Fibroblast of the conjunctiva (primary cell): ENCODE data around the gene TNNI2.
"Not testable (repeated sequence)": the region's sequence is repeated elsewhere in the genome, so short reads cannot be mapped to it uniquely, and the experiment has no call there.

Experiments used
- DNase-seq: peaks from one replicate; pipeline ENCODE4 v3.0.0-alpha.2; 2010; ENCODE audit warnings: low read depth

The TNNI2 gene

DNA sequence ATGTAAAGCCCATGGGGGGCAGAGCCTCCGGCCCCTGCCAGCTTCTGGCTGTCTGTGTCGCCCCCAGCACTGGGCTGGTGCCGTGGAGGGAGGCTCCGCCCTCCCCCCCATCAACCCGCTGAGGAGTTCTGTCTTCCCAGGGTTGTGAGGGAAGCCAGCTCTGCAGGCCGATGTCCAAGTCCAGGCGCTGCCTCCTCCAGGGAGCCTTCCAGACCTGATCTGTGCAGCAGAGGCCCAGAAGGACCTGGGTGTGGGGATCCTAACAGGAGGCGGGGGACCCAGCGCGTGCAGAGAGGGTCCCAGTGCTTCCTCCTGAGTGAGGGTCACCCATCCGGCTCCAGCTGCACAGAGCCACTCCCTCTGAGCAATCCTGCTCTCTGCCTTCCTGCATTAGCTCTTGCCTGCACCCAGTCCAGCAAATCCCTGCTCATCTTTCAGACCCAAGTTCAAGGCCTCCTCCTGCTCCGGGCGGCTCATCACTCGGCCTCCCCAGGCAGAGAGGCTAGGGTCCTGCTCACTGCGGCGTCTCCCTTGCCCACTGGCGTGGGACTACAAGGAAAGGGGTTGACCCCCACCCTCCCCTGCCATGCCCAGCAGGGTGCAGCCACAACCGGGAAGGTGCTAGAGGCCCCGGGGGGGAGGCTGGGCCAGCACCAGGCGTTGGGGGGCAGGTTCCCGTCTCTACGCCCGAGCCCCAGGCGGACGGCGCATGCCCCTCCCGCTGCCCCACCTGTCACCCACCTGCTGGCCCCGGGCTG, 36.5 kb downstream of the TNNI2 start:
- DNase-seq: peak; percentile 43

DNA sequence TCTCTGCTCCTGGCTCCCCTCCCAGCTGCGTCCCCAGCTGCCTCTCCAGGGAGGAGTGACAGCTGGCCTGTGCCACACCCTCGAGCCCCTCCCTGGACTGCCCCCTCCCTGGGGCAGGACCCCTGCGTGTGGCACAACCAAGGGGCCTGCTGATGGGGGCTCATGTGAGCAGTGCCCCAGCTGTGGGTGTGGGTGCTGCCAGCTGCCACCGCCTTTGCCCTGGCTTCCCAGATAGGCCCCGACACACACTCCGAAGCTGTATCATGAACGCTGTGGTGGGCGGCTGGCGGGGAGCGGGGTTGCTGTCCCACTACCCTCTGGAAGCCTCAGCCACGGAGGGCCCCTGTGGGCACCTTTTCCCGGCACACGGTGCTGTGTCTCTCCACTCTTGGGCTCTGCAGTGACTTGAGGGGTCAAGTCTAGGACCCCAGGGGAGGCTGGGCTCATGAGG, 37.1 kb downstream of the TNNI2 start:
- not testable (repeated sequence) for DNase-seq

DNA sequence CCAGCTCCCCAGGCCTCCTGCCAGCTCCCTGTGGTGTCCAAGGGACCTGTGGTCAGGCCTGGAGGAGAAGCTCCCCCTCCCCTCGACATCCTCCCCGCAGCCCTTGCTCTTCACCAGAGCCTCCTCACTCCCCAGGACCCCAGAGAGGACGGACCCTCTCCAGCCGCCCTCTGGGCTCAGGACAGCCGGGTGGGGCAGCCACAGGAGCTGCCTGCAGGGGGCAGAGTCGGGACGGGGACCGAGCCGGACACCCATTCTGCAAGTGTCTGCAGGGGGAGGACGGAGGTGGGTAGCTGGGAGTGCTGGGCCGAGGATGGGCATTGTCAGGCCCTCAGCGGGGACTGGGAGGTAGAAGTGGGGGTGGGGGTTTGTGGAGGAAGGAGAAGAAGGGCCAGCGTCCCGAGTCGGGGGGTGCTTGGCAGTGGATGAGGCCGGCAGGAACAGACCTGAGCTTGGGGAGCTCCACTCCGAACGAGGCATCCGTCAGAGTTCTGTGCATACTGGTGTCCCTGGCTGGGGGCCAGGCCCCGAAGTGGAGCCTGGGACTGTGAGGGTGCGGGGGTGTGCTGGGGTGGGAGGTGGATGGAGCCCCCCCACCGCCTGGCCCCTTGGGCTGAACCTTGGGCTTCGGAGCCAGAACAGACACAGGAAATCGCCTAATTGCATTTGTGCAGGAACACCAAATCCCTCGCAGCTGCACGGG, 37.7 kb downstream of the TNNI2 start:
- peak; percentile 97 for DNase-seq

DNA sequence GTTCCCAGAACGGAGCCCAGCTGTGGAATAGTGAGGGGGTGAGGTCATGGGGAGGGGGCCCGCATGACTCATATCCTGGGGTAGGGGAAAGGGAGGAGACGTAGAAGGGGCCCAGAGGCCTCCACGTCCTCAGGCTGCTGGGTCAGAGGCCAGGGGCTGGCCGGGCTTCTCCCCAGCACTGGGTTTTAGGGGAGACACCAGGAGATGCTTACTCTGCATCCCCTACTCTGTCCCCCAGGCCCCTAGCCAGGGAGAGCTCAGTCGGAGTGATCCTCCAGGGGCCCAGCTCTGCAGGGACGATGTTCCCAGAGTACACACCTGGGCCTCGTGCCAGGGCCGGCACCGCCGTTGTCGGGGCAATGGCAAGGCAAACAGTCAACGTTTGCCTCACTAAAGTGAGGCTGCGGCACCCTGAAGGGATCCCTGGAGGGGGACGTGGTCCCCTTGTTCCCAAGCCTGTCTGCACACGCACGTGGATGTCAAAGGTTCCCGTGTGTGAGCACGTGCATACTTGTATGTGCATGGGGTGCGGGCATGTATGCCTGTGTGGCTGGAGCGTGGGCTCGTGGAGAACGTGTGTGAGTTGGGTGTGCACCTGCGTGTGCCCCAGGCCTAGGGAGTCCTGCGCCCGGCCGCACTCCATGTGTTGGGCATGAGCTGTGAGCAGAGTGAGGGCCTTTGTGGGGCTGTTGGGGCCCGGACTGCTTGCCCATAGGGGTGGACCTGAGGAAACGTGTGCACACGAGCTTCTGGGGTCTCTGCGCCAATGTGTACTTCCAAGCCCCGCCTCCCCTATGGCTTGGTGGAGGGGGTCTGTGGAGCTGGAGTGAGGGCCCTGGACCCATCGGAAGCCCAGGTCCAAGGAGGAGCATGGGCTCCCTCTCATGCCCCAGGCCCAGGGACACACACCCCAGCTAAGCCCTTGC, 38.7 kb downstream of the TNNI2 start:
- peak; percentile 75 for DNase-seq

DNA sequence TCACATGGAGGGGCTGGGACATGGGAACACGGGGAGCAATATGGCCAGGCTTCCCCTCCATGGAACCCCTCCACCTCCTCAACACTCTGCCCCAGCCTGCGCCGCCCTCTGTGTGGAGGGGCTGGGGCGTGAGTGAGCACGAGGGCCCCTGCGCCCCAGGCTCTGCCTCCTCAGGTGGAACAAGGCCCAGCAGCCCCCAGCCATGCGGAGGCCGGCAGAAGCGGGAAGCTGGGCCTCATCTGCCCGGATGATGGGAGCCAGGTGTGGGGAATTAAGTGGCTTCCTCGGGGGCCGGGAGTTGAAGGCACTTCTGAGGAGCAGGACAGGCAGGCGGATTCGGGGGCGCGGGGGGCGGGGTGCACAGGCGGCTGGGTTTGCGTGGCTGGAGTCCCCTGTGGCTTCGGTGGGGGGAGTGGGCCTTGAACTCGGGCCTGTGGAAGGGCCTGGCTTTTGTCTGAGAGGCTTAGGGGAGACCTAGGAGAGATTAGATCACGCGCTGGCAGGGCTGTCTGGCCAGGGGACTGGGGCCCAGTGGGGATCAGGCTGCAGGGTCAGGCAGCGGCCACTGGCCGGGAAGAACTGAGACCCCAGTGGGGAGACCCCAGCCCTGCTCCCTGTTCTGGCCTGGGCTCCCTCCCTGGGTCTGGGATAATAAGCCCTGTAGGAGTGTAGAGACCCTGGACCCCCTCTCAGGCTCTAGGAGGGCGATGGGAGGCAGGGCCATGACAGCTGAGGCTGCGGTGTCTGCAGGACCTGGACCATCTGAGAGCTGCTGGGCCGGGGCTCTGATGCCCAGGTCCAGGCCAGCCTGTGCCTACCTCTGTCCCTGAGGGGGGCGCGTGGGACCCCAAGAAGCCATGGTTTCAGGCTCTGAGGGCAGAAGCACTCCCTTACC, 39.6 kb downstream of the TNNI2 start:
- DNase-seq: no peak

DNA sequence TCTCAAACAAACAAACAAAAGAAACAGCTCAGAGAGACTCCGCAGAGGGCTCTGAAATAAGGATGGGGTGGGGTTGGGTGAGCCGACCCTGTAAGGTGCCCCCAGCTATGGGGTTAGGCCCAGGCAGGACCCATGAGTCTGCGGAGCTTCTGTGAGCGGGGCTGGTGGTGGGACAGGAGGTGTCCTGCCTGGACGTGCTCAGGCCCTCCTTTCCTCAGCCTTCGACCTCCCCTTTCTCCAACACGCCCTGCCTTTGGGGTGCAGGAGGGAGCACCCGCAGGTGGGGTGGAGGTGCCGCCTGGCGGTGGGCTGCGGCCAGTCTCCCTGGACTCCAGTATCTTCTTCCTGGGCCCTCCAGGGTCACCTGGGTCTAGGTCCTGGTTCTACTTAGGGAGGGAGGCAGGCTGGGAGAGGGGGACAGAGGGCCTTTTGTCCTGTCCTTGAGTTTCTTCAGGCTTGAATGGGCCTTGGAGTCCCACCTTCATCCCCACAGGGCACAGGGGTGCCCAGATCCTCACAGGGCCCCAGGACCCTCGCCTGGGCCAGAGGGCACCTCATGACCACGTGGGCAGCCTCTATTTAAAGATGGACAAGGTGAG, 40.7 kb downstream of the TNNI2 start:
- DNase-seq: no peak

DNA sequence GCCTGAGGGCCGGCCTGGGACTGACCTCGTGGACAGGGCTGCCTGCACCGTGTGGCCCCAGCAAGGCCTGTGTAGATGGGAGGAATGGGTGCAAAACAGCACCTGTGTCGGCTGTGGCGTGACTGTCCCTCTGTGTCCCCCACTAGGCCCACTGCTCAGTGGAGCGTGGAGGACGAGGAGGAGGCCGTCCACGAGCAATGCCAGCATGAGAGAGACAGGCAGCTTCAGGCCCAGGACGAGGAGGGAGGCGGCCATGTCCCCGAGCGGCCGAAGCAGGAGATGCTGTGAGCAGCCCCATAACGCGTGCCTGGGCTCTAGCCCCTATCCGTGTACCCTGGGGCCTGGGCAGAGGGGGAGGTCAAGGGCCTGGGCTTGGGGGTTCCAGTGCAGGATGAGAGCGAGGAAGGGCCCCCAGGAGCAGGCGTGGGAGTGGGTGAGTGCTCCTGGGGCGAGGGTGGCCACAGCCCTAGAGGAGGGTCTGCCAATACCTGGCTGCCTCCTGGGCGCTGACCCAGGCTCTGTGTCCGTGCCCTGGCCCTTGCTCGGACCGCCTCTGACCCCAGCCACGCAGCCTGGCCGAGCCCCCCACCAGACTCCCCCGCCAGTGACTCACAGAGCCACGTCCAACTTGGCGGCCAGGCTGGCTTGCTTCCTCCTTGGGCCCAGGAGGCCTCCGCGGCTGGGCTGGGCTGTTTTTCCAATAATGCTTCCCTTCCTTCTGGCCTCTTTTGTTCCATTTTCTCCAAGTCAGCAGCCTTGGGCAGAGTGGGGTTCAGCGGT, 41.4 kb downstream of the TNNI2 start:
- no peak for DNase-seq

DNA sequence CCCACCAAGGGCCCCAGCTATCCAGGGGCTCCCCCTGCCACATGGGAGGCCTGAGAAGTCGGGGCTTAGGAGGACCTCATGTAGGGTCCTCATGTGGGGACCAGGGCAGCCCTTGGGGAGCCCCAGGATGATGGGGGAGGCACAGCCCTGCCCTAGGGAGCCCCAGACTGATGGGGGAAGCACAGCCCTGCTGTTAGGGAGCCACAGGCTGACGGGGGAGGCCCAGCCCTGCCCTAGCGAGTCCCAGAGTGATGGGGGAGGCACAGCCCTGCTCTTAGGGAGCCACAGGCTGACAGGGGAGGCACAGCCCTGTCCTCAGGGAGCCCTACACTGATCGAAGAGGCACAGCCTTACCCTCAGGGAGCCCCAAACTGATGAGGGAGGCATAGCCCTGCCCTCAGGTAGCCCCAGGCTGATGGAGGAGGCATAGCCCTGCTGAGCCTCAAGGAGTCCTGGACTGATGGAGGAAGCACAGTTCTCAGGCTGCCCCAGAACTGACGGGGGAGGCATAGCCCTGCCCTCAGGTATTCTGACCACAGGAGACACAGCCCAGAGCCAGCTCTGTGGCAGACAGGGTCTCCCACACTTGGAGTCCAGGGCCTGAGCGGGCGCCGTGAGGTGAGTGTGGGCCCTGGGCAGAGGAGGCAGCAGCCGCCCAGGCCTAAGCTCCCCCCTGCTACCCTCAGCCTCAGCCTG, 42.1 kb downstream of the TNNI2 start:
- no peak for DNase-seq

DNA sequence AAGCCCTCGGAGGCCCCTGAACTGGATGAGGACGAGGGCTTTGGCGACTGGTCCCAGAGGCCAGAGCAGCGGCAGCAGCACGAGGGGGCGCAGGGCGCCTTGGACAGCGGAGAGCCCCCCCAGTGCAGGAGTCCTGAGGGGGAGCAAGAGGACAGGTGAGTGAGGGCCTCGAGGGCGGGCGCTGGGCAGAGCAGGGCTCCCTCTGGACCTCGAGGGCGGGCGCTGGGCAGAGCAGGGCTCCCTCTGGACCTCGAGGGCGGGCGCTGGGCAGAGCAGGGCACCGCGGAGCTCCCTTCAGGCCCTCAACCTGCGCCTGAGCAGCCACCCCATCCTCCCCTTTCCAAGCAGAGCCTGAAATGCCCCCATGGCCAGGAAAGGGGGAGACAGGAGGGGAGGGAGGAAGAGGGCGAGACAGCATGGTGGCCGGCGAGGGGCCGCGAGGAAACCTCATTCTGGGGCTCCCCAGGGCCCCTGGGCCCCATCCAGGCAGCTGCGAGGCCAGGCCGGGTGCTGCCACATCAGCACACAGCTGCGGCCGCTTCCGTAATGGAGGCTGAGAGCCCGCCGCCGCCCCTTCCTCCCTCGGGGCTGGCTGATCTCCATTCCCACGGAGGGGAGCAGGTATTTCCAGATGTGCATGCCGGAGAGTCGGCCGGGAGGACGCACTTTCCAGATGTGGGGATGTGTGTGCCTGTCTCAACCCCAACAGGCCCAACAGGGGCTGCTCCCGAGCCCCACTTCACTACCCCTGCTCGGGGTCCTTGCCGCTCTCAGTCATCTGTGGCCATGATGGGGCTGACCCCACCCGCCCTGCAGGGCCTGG, 42.9 kb downstream of the TNNI2 start:
- DNase-seq: no peak

DNA sequence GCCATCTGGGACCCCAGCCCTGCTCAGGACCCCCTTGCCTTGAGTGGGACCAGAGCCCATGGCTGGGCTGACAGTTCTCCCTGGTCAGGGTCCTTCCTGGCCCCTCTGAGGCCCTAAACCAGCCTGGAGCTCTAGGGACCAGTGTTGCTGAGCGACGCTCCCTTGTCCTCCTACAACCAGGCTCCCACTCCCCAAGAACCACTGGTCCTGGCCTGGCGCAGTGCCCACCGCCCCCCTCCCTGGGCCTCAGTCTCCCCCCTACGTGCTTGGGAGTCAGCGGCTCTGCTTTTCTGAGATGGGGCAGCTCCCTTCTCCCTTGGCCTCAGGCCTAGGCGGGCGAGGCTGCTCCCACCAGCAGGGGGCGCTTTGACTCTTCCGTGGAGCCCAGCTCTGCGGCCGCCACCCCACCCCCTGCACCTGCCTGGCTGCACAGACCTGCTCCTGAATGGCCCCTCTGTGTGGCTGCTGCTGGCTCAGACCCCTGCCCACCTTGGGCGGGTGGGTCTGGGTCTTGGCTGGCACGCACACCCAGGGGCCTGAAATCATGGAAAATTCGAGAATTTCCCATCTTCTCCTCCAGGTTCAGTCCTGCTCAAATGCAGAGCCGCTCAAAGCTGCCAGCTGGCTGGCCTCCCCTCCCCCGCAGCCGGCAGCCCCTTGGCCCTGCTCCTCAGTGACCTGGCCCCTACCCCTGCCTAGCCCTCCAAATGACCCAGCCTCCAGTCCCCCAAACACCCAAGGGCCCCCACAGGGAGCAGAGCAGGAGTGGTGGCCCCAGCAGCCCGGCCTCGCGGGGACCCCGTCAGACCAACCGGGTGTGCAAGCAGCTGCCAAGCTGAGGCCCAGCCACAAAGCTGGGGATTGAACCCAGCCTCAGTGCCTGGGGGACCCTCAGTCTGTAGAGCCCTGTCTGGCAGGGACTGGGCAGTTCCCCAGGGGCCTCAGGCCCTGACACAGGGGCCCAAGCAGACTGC, 43.8 kb downstream of the TNNI2 start:
- DNase-seq: peak; percentile 58

DNA sequence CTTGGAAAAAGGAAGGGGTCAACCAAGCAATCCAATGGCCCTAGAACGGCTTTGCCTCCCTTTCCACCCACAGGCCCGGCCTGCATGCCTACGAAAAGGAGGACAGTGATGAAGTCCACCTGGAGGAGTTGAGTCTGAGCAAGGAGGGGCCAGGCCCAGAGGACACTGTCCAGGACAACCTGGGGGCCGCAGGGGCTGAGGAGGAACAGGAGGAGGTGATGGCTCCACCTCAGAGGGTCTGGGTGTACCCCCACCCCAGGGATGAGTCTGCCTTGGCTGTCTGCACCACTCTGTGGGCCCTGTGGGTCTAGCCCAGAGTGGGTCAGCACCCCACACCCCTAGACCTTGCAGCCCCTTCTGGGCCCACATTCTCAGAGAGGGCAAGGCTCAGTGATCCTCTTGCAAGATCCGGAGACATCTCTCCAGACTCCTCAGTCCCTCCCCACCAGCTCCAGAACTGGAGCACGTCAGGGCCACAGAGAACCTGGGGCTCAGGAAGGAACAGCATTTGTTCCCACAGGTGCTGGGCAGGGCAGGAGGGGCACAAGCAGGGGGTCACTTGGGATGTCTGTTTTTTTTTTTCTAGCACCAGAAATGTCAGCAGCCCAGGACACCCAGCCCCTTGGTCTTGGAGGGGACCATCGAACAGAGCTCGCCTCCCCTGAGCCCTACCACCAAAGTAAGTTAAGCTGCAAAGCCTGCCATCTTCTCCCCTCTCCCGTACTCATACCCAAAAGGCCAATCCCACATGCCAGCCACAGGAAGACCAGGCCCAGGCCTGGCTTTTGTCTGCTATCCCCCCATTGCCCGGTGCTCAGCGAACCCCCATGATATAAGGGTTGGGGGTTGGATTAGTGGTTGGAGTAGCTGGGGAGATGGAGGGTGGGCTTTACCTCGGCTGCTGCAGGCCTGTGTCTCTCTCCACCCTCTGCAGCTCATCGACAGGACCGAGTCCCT, 44.8 kb downstream of the TNNI2 start:
- no peak for DNase-seq

DNA sequence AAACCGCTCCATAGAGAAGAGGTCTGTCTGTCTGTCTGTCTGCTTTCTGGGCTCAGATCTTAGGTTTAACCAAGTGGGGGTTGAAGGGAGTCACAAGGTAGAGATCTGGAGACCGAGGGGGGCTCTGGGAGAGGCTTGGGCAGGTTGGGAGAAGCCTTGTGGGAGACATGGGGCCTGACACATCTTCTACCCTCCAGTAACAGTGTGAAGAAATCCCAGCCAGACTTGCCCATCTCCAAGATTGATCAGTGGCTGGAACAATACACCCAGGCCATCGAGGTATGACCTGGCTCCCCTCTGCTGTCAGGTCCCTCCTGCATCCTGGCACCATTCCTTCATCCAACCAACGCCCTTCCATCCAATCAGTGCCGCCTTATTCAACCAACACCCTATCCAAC, 45.5 kb downstream of the TNNI2 start:
- no peak for DNase-seq

DNA sequence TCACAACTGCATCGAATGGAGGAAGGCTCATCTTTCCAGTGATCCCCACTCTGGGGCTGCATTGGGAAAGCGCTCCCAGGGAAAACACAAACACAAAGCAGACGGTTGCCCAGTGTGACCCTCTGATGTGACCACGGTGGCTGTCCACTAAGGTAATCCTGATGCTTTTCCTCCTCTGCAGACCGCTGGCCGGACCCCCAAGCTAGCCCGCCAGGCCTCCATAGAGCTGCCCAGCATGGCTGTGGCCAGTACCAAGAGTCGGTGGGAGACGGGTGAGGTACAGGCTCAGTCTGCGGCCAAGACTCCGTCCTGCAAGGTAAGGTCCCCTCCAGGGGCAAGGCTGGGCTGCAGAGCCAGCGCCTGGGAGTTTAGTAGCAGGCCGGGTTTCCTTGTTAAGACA, 47.8 kb downstream of the TNNI2 start:
- not testable (repeated sequence) for DNase-seq

DNA sequence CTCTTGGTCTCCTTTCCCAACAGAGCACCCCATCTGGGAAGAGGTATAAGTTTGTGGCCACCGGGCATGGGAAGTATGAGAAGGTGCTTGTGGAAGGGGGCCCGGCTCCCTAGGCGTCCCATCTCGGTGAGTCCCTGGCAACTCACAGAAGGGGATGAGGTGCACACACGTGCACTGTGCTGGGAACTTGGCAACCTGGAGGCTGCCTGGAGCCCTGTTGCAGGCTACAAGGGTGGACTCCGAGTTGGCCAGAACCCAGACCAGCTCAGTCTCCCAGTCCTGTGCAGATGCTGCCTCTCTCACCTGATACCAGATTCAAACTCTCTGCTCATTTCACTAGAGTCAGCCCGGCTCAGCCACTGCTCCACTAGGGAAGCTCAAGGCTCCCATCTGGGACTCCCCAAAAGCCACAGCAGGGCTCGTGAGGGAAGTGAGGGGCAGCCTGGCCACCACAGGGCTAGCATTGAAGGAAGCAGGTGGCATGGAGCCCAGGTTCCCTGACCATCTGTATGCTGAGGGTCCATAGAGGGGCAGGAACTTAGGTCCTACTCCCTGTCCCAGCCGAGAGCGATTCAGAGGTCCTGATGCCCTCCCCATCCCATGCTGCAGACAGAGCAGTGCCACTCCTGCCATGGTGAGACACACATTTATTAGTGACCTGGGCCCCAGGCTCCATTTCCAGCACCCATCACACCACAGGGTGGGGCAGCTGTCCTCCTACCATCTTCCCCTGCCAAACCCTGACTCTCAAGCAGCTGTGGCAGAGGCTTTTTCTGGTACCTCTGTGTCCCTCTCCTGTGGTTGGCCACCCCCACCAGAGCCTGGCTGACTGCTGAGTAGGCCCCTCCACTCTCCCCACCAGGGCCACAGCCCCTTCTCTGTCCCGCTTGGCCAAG, 48.9 kb downstream of the TNNI2 start:
- DNase-seq: no peak

DNA sequence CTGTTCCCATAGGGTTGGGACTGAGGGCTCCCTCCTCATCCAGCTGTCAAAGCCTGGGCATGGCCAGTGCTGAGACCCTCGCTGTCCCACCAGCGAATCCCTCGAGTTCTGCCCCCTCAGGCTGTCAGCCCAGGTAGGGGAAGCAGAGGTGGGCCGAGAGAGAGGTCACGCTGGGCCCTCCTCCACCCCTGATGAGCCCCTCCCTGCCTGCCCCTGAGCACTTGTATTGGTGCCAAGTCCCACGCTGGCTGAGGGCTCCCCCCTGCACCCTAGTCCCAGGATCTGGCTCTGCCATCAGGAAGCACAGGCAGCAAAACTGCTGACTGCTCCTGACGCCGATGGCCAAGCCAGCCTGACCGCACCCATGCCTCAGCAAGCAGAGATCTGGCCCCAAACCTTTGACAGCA, 49.6 kb downstream of the TNNI2 start:
- no peak for DNase-seq
